ENCODE results near the gene MRPS22. TPM values are rescaled to one million over a fixed set of nuclear protein-coding genes. Genes with fewer than 3 reads are reported as not detected.
"Not testable (repeated sequence)": the region's sequence is repeated elsewhere in the genome, so short reads cannot be mapped to it uniquely, and the experiment has no call there.

Gene MRPS22
- total RNA-seq, 1 donor from 2014 or later, result 38.1 TPM

DNA sequence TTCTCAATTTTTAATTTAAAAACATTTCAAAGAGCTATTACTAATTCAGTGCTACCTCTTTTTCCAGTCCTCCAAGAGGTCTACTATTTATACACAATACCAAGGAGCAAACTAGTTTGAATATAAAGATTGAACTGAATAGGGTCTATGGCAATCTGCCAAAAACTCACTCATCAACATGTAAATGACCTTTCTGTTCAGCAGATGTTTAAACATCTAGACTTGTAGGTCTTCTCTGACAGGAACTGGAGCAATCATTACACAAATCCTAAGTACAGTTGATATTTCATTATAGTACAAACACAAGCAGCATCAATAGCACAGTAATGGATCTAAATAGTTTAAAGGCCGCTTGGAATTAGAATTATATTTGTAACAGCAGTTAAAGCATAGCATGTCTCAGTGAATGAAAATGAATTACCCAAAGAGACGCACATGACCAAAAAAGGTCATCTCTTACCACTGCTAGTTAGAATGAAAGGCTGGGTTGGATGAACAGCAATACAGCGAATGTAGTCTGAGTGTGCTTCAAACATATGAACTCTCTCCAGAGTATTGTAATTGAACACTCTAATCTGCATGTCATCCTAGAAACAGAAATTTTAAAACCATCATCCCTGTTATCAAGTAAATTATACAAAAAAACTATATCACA lies 34.9 kb downstream of the MRPS22 start:
- Mint-ChIP-seq H3K36me3 (ENCODE audit: low read depth, unreplicated experiment) (peaks cover 23% of the 10 kb centered on the region), H3K9me3 (ENCODE audit: unreplicated experiment) (no peaks in the 10 kb centered on the region), H3K27ac (ENCODE audit: unreplicated experiment) (no peak overlapping the region), H3K4me1 (ENCODE audit: unreplicated experiment) (peaks cover 8% of the 10 kb centered on the region), H3K27me3 (ENCODE audit: unreplicated experiment) (peaks cover 3% of the 10 kb centered on the region), H3K4me3 (ENCODE audit: unreplicated experiment) (no peak overlapping the region)
- no peak for DNase-seq (ENCODE audit: low spot score)
- TF ChIP-seq, protein P1, sequence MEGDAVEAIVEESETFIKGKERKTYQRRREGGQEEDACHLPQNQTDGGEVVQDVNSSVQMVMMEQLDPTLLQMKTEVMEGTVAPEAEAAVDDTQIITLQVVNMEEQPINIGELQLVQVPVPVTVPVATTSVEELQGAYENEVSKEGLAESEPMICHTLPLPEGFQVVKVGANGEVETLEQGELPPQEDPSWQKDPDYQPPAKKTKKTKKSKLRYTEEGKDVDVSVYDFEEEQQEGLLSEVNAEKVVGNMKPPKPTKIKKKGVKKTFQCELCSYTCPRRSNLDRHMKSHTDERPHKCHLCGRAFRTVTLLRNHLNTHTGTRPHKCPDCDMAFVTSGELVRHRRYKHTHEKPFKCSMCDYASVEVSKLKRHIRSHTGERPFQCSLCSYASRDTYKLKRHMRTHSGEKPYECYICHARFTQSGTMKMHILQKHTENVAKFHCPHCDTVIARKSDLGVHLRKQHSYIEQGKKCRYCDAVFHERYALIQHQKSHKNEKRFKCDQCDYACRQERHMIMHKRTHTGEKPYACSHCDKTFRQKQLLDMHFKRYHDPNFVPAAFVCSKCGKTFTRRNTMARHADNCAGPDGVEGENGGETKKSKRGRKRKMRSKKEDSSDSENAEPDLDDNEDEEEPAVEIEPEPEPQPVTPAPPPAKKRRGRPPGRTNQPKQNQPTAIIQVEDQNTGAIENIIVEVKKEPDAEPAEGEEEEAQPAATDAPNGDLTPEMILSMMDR (IDR thresholded peaks at IDR 0.05; ENCODE audit: unreplicated experiment), result no peak

DNA sequence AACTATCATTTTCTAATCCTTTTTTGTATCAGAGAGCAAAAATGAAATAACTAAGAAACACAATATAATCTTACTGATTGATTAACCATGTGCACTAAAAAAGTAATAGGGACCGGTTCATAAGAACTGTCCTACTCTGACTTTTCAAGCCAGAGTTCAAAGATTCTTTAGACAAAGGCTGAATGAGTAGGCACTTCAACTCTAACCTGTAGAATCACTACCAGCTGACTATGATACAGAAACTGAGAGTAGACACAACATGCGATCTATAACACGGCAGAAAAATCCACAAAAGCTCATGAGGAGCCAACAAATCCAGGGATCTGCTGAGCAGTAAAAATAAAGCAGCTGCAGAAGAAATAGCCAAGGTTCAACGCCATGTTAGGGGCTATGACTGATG lies 36.8 kb downstream of the MRPS22 start:
- H3K36me3 Mint-ChIP-seq (ENCODE audit: low read depth, unreplicated experiment), result peaks cover 19% of the 10 kb centered on the region
- peaks cover 3% of the 10 kb centered on the region for H3K27me3 Mint-ChIP-seq (ENCODE audit: unreplicated experiment)
- H3K27ac Mint-ChIP-seq (ENCODE audit: unreplicated experiment), result no peak overlapping the region
- H3K4me3 Mint-ChIP-seq (ENCODE audit: unreplicated experiment), result no peak overlapping the region
- TF ChIP-seq, protein P1 (IDR thresholded peaks at IDR 0.05; ENCODE audit: unreplicated experiment), result no peak
- H3K9me3 Mint-ChIP-seq (ENCODE audit: unreplicated experiment), result no peaks in the 10 kb centered on the region
- DNase-seq (ENCODE audit: low spot score), result no peak
- peaks cover 8% of the 10 kb centered on the region for H3K4me1 Mint-ChIP-seq (ENCODE audit: unreplicated experiment)

GRCh38 chr3:139382291-139382690 lies 38.5 kb downstream of the MRPS22 start:
- H3K4me1 Mint-ChIP-seq (ENCODE audit: unreplicated experiment), result peaks cover 20% of the 10 kb centered on the region
- H3K4me3 Mint-ChIP-seq (ENCODE audit: unreplicated experiment), result peak overlapping the region; percentile 48
- H3K27me3 Mint-ChIP-seq (ENCODE audit: unreplicated experiment); H3K27ac Mint-ChIP-seq (ENCODE audit: unreplicated experiment); H3K9me3 Mint-ChIP-seq (ENCODE audit: unreplicated experiment); DNase-seq (ENCODE audit: low spot score): not testable (repeated sequence)
- peaks cover 18% of the 10 kb centered on the region for H3K36me3 Mint-ChIP-seq (ENCODE audit: low read depth, unreplicated experiment)

DNA sequence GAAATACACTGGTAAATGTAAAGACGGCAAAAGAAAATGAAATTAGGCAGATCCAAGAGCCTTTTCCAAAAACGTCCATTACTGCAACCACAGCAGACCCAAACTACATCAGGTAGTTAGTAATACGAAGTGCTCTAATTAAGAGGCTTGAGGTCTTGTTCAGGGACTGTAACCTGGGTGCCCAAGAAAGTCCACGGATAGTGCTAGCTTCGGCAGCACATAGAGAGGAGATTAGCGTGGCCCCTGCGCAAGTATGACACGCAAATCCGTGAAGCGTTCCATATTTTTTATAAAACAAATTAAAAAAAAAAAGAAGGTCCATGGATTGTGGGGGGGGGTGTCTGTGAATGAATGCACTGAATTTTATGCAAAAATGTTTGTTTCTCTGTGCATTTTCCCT lies 44.3 kb downstream of the MRPS22 start:
- peaks cover 36% of the 10 kb centered on the region for H3K4me1 Mint-ChIP-seq (ENCODE audit: unreplicated experiment)
- H3K27ac Mint-ChIP-seq (ENCODE audit: unreplicated experiment), result peak overlapping the region; percentile 78
- TF ChIP-seq, protein P1 (IDR thresholded peaks at IDR 0.05; ENCODE audit: unreplicated experiment), result no peak
- H3K27me3 Mint-ChIP-seq (ENCODE audit: unreplicated experiment), result no peaks in the 10 kb centered on the region
- peak overlapping the region; percentile 94 for H3K4me3 Mint-ChIP-seq (ENCODE audit: unreplicated experiment)
- H3K9me3 Mint-ChIP-seq (ENCODE audit: unreplicated experiment), result no peaks in the 10 kb centered on the region
- no peak for DNase-seq (ENCODE audit: low spot score)
- H3K36me3 Mint-ChIP-seq (ENCODE audit: low read depth, unreplicated experiment), result peaks cover 3% of the 10 kb centered on the region

GRCh38 chr3:139388821-139389551 lies 45.2 kb downstream of the MRPS22 start:
- H3K9me3 Mint-ChIP-seq (ENCODE audit: unreplicated experiment), result no peaks in the 10 kb centered on the region
- peaks cover 3% of the 10 kb centered on the region for H3K36me3 Mint-ChIP-seq (ENCODE audit: low read depth, unreplicated experiment)
- H3K27ac Mint-ChIP-seq (ENCODE audit: unreplicated experiment), result peak overlapping the region; percentile 96
- no peaks in the 10 kb centered on the region for H3K27me3 Mint-ChIP-seq (ENCODE audit: unreplicated experiment)
- TF ChIP-seq, protein P1 (IDR thresholded peaks at IDR 0.05; ENCODE audit: unreplicated experiment), result no peak
- H3K4me3 Mint-ChIP-seq (ENCODE audit: unreplicated experiment), result peak overlapping the region; percentile 94
- peaks cover 36% of the 10 kb centered on the region for H3K4me1 Mint-ChIP-seq (ENCODE audit: unreplicated experiment)
- DNase-seq (ENCODE audit: low spot score), result no peak
